LHCN-M2 (cell line): ENCODE results near the gene TMEM238. TPM values are rescaled to one million over a fixed set of nuclear protein-coding genes. Genes with fewer than 3 reads are reported as not detected.
A peak's percentile ranks its signal among the peaks of the same experiment; 100 is the strongest.
"Not testable (repeated sequence)": the region's sequence is repeated elsewhere in the genome, so short reads cannot be mapped to it uniquely, and the experiment has no call there.

Experiments
- DNase-seq: peaks from one replicate; pipeline ENCODE4 v3.0.0-alpha.2; 2012; ENCODE audit warnings: low read depth
- total RNA-seq: library from RNA; depleted of rRNA; stranded (reverse); fragments of >200 nt; gene quantifications from 2 replicates; pipeline ENCODE4 v1.2.3, GENCODE V29; 2014

The TMEM238 gene
- total RNA-seq, 1 experiment from 2014 or later = not detected

GRCh38 chr19:55401390-55401789, 17.3 kb upstream of the TMEM238 start:
- DNase-seq = not testable (repeated sequence)

- no peak for DNase-seq
Observed at GRCh38 chr19:55400281-55401087, 16.4 kb upstream of the TMEM238 start.

GRCh38 chr19:55398200-55398925, 14.3 kb upstream of the TMEM238 start:
- no peak for DNase-seq

DNA sequence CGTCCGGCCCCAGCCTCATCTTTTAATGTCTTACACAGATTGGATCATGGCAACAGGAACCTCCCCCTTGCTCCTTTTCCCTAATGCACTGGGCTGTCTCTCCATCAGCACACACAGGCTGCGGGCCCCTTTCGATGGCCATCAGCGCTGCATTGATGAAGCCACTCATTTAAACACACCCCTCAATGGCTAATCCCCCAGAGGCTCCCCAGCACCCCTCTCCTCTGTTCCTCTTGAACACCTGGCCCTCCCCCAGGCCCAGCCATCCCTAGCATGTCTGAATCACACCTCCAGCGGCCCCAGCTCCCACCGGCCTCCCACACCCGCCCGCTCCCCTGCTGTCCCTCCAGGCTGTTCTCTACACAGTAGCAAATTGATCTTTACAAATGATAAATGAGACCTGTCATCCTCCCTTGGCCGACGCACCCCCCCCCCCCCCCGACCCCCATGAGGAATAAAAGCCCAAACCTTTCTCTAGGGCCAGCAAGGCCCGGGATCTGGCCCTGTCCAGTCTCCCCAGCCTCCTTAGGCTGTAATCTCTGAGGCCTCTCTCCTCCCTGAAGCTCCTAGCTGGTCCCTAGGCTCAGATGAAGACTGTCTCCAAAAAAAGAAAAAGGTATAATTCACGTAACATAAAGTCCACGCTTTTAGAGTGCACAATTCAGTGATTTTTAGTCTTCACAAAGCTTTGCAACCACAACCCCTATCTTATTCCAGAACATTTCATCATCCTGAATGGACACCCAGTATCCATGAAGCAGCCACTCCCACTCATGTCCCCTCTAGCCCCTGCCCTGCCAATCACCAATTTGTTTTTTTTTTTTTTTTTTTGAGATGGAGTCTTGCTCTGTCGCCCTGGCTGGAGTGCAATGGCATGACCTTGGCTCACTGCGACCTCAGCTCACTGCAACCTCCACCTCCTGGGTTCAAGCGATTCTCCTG, 9.0 kb upstream of the TMEM238 start:
- DNase-seq = no peak

DNA sequence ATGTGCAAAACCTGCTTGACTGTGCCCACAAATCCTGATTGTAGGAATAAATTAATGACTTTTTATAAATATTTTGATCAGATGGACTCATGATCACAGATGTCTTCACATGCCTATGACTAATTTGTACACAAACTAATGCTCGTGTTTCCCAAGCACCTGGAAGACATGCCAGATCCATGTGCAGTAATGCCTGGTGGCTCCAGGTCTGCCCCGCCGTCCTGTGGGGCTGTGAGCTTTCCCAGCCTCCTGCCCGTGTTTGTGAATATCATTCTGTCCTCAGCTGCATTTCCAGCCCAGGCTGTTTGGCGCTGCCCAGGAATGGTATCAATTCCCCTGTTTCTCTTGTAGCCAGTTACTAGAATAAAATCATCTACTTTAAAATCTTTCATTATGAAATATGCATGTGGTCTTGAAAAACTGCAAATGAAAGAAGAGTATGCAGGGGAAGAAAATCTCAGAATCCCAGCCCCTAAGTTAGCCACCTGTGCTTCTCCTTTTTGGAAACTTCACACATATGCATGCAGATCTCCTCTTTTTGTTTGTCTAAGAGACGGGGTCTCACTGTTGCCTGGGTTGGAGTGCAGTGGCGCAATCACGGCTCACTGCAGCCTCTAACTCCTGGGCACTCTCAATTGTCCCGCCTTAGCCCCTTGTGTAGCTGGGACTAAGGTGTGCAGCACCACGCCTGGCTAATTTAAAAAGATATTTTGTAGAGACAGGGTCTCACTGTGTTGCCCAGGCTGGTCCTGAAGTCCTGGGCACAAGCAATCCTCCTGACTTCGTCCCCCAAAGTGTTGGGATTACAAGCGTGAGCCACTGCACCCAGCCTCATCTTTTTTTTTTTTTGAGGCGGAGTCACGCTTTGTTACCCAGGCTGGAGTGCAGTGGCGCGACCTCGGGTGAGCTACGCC, 7.9 kb upstream of the TMEM238 start:
- DNase-seq = no peak

DNA sequence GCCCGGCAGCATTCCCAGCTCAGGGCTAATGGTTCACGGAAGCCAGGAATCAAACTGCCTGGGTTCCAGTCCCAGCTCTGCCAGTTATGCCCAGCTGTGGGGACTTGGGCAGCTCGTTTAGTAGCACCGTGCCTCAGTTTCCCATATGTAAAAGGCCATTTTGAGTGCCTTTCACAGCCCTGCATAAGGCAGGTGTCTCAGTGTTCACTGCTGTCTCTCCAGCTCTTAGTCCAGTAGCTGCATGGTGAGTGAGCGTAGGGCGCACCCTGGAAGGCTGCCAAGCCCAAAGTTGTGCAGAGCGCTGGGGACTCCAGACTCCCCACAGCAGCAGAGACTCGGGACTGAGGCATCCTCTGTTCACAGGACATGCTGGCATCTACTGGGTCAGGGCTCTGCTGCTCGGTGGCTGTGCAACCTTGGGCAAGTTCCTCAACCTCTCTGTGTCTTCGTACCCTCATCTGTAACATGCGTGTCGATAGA, 7.1 kb upstream of the TMEM238 start:
- DNase-seq = no peak

GRCh38 chr19:55390461-55390880, 6.4 kb upstream of the TMEM238 start:
- no peak for DNase-seq

DNA sequence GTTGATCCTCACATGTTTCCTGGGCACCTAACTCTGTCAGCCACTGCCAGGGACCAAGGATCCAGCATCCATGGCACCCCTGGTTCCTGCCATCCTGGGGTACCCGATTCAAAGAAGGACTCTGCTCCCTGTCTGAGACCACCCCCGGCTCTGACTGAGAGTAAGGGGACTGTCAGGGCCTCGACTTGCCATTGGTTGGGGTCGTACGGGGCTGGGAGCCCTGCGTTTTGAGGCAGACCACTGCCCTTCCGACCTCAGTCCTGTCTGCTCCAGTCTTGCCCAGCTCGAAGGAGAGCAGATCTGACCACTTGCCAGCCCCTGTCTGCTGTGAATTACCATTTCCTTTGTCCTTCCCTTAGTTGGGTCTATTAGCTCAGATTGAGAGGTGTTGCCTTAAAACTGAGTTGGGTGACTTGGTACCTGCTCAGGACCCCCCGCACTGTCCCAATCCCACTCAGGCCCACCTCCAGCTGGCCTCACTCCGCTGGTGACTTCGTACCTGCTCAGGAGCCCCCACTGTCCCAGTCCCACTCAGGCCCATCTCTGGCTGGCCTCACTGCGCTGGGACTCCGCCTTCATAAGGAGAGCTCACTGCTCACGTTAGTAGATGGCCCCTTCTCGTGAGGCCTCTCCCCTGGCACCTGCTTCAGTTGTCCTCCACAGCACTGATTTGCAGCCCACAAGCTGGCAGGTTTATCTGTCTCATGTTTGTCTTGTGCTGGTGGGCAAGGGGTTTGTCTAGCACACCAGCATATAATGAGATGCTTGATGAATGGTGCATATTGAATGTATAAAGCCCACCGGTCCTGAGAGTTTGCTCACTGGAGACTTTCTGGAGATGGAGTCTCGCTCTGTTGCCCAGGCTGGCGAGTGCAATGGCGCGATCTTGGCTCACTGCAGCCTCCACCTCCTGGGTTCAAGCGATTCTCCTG, 5.6 kb upstream of the TMEM238 start:
- DNase-seq = no peak

GRCh38 chr19:55387736-55388497, 3.8 kb upstream of the TMEM238 start:
- no peak for DNase-seq

DNA sequence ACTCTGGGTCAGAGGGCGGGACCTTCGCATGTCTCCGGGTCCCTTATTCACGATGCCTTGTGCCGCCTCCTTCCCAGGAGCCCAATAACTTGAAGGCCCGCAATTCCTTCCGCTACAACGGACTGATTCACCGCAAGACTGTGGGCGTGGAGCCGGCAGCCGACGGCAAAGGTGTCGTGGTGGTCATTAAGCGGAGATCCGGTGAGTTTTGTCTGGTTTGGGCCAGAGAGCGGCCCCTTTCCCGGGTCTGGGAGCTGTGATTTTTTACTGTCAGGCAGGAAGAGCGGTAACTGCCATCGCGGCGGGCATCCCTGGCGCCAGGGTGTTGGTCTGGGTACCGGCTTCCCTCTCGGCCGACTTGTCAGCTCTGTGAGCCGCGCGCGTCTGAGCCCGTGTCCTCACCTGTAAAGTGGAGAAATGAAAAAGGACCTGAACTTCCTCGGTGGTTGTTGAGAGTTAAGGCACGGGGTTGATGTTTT, 2.4 kb upstream of the TMEM238 start:
- DNase-seq = no peak

DNA sequence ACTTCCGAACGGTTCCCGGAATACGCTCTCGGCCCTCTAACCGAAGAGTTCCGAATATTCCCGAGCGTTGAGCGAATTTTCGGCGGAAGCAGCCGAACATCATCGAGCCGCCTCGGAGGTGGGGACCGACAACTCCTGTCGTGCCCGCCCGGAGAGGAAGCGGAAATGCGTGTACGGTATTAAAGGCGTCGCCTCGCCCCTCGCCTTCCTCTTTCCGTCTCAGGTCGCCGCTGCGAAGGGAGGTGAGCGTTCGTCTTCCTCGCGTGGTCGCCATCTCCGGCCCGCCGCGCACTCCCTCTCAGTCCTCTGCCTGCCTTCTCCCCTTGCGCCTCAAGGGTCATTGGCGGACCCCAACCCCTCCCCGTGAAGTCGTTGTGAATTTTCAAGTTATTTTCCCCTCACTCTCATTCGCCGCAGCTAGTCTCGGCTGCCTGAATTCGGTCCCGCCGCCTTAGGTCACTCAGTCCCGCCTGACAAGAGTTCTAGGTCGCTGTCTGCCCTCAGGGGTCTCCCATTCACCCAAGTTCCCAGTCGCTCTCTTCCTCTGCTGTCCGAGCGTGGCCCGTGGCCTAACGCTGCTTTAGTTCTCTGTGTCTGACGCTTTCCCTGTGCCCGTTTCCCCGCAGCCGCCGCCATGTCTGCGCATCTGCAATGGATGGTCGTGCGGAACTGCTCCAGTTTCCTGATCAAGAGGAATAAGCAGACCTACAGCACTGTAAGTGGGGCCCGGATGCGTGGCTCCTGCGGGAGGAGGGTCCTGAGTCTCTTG, 1.8 kb upstream of the TMEM238 start, which contains the start of gene RPL28:
TSS of gene RPL28 (plus strand) at position 209 of the 769 bp plus-strand sequence. CDS start at position 635, 426 bp downstream.
- DNase-seq = peak; percentile 97

DNA sequence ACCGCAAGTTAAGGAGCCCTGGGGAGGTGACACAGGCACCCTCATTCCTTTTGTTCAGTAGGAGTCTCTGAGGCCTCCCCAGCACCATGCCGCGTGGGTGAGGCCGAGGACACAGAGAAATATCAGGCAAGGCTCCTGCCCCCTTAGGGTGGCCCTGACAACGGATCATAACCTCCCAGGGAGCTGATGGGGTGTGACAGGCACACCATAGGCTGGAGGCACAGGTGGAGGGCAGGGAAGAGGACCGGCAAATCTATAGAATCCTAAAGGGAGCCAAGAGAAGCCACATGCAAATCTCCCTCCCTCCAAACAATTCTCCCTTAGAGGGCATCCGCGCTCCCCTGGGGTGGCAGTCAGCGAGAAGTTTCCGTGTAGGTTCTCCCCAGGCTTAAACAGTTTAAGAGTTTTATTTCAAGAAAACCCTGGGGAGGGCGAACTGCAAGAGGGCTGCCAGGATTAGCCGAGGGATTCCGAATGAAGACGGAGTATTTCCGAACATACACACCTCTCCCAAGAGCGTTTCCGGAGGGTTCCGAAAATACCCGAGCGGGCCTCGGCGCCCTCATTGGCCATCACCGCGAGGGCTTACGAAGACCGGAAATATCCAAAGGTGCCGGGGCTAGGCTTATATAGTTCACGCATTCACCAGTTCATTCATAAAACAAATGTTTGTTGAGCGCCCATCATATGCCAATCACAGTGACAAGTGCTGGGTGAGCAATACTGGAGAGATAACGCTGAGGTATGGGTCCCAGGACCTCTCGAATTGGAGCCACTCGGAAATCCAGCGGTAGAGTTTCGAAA, 1.0 kb upstream of the TMEM238 start:
- peak; percentile 92 for DNase-seq

- DNase-seq = no peak
Observed at GRCh38 chr19:55383279-55384130, 587 bp downstream of the TMEM238 start.

DNA sequence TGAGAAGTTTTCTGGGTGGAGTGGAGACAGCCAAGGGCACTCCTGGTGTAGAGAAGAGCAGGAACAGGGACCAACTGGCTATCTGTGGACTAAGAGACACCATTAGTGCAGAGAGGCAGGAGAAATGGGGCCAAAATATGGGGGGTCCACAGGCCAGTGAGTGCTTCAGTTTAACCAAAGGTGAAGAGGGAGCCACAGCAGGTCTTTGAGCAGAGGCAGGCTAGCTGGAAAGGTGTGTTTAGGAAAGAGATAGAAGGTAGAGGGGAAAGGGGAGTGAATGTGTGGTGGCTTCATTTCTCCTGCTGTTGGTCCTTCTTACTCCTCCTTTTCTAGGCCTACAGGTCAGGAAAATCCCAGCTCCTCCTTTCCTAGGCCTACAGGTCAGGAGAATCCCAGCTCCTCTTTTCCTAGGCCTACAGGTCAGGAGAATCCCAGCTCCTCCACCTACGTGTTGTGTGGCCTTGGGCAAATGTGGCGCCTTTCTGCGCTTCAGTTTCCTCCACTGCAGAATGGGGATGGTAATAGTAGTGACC, 1.5 kb downstream of the TMEM238 start:
- DNase-seq = no peak

DNA sequence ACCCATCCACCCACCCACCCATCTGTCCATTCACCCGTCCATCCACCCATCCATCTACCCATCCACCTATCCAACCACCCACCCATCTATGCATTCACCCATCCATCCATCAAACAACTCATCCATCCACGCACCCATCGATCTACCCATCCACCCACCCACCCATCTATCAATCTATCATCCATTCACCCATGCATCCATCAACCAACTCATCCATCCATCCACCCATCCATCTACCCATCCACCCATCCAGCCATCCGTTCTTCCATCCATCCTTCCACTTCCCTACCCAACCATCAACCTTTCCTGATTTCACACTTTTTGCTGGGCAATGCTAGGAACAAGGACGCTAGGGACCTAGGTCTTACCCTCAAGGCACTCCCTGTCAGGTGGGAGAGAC, 2.1 kb downstream of the TMEM238 start:
- no peak for DNase-seq
